ENCODE data around the gene GPR107. TPM values are rescaled to one million over a fixed set of nuclear protein-coding genes. Genes with fewer than 3 reads are reported as not detected.

Gene GPR107
- total RNA-seq, 1 experiment from 2014 or later: 47.1 TPM

DNA sequence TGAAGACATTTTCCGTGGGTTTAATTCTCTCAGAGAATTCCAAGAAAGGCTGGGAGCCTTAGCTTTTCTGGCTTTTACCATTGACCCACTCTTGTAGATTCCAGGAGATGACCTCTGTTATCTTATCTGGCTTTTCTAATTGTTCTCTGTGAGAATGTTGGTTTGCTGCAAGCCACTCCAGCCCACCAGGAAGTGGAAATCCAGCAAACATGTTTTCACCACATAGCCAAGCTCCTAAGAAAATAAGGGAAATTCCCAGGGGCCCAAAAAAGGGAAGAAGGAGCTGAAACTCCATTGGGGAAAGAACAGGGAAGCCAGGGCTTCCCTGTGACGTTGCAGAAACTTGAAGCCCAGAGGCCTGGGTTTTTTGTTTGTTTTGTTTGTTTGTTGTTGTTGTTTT, 19.7 kb downstream of the GPR107 start:
- H3K27ac ChIP-seq (ENCODE audit: low read depth, low read length, poor library complexity, severe bottlenecking): peak overlapping the region; percentile 54
- DNase-seq (ENCODE audit: low spot score): no peak
- H3K9me3 ChIP-seq (ENCODE audit: low read depth, low read length, poor library complexity, severe bottlenecking): no peaks in the 10 kb centered on the region
- H3K27me3 ChIP-seq (replicated peaks; ENCODE audit: insufficient read depth, low read depth, low read length, poor library complexity): no peaks in the 10 kb centered on the region
- H3K36me3 ChIP-seq (ENCODE audit: insufficient read depth, low read length, poor library complexity, severe bottlenecking): peaks cover 19% of the 10 kb centered on the region
- no peak overlapping the region for H3K4me3 ChIP-seq (ENCODE audit: low read depth, low read length, poor library complexity, severe bottlenecking)
- peaks cover 22% of the 10 kb centered on the region for H3K4me1 ChIP-seq (ENCODE audit: insufficient read depth, low read length, poor library complexity, severe bottlenecking)
- intact Hi-C loops (cut with micrococcal nuclease; ENCODE audit: unreplicated experiment): no loop called here
- TF ChIP-seq EZH2 (IDR thresholded peaks at IDR 0.05; ENCODE audit: borderline replicate concordance, low read depth, low read length, poor library complexity, severe bottlenecking): no peak
- TF ChIP-seq, protein P1, sequence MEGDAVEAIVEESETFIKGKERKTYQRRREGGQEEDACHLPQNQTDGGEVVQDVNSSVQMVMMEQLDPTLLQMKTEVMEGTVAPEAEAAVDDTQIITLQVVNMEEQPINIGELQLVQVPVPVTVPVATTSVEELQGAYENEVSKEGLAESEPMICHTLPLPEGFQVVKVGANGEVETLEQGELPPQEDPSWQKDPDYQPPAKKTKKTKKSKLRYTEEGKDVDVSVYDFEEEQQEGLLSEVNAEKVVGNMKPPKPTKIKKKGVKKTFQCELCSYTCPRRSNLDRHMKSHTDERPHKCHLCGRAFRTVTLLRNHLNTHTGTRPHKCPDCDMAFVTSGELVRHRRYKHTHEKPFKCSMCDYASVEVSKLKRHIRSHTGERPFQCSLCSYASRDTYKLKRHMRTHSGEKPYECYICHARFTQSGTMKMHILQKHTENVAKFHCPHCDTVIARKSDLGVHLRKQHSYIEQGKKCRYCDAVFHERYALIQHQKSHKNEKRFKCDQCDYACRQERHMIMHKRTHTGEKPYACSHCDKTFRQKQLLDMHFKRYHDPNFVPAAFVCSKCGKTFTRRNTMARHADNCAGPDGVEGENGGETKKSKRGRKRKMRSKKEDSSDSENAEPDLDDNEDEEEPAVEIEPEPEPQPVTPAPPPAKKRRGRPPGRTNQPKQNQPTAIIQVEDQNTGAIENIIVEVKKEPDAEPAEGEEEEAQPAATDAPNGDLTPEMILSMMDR (conservative IDR thresholded peaks at IDR 0.05; ENCODE audit: low read depth, low read length): no peak
- BruUV-seq (replicated peaks): no TSS peak
- POLR2A ChIA-PET (ENCODE audit: low non-redundant PET): no interaction called here
- CTCF ChIA-PET: no interaction called here

DNA sequence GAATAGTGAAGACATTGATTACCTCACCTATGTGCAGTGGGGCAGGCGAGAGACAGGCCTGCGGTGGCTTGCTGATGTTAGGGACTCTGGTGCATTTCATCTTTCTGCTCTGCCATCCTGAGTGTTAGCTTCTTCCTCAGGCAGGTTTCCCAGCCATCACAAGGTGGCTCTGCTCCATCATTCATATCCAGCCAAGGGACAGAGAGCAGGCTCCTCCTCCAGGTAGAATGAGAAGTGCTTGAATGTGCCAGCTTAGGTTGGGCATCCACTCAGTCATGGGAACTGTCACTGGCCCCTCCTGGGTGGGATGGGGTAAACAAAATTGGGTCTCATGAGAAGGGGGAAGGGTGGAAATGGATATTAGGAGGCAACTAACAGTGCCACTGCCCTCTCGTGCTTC, 24.8 kb downstream of the GPR107 start:
- Histone ChIP-seq H3K36me3 (ENCODE audit: insufficient read depth, low read length, poor library complexity, severe bottlenecking) (peaks cover 50% of the 10 kb centered on the region), H3K27ac (ENCODE audit: low read depth, low read length, poor library complexity, severe bottlenecking) (no peak overlapping the region), H3K27me3 (replicated peaks; ENCODE audit: insufficient read depth, low read depth, low read length, poor library complexity) (no peaks in the 10 kb centered on the region), H3K4me3 (ENCODE audit: low read depth, low read length, poor library complexity, severe bottlenecking) (no peak overlapping the region), H3K9me3 (ENCODE audit: low read depth, low read length, poor library complexity, severe bottlenecking) (no peaks in the 10 kb centered on the region), H3K4me1 (ENCODE audit: insufficient read depth, low read length, poor library complexity, severe bottlenecking) (peaks cover 1% of the 10 kb centered on the region)
- TF ChIP-seq EZH2 (IDR thresholded peaks at IDR 0.05; ENCODE audit: borderline replicate concordance, low read depth, low read length, poor library complexity, severe bottlenecking): no peak
- TF ChIP-seq, protein P1 (conservative IDR thresholded peaks at IDR 0.05; ENCODE audit: low read depth, low read length): no peak
- ChIA-PET CTCF (no interaction called here), POLR2A (ENCODE audit: low non-redundant PET) (no interaction called here)
- no peak for DNase-seq (ENCODE audit: low spot score)
- intact Hi-C loops (cut with micrococcal nuclease; ENCODE audit: unreplicated experiment): no loop called here
- no TSS peak for BruUV-seq (replicated peaks)

DNA sequence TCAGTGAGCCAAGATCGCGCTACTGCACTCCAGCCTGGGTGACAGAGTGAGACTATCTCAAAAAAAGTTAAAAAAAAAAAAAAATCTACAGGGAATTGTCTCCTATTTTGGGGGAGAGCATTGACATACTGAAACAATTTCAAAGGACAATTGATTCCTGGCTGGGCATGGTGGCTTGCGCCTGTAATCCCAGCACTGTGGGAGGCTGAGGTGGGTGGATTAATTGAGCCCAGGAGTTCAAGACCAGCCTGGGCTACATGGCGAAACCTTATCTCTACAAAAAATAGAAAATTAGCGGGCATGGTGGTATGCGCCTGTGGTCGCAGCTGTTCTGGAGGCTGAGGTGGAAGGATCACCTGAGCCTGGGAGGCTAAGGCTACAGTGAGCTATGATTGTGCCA, 30.6 kb downstream of the GPR107 start:
- ChIA-PET POLR2A (ENCODE audit: low non-redundant PET) (no interaction called here), CTCF (no interaction called here)
- H3K9me3 ChIP-seq (ENCODE audit: low read depth, low read length, poor library complexity, severe bottlenecking): no peaks in the 10 kb centered on the region
- H3K27ac ChIP-seq (ENCODE audit: low read depth, low read length, poor library complexity, severe bottlenecking): no peak overlapping the region
- H3K4me1 ChIP-seq (ENCODE audit: insufficient read depth, low read length, poor library complexity, severe bottlenecking): no peaks in the 10 kb centered on the region
- intact Hi-C loops (cut with micrococcal nuclease; ENCODE audit: unreplicated experiment): no loop called here
- no peak overlapping the region for H3K4me3 ChIP-seq (ENCODE audit: low read depth, low read length, poor library complexity, severe bottlenecking)
- TF ChIP-seq, protein P1 (conservative IDR thresholded peaks at IDR 0.05; ENCODE audit: low read depth, low read length): no peak
- TF ChIP-seq EZH2 (IDR thresholded peaks at IDR 0.05; ENCODE audit: borderline replicate concordance, low read depth, low read length, poor library complexity, severe bottlenecking): no peak
- H3K36me3 ChIP-seq (ENCODE audit: insufficient read depth, low read length, poor library complexity, severe bottlenecking): peaks cover 44% of the 10 kb centered on the region
- DNase-seq (ENCODE audit: low spot score): no peak
- no peaks in the 10 kb centered on the region for H3K27me3 ChIP-seq (replicated peaks; ENCODE audit: insufficient read depth, low read depth, low read length, poor library complexity)
- no TSS peak for BruUV-seq (replicated peaks)
